Erythroblast (primary cell): Measurements from ENCODE around the gene SERAC1.

Source experiments
- GATA1 ChIP-seq: IDR thresholded peaks from 2 replicates; pipeline ENCODE4 v1.6.1; 2011; ENCODE audit warnings: low read depth, mild to moderate bottlenecking, control low read depth, low read length, moderate library complexity
- POLR2A ChIP-seq: IDR thresholded peaks from 2 replicates; pipeline ENCODE4 v1.6.1; 2011; ENCODE audit warnings: mild to moderate bottlenecking, low read length

- TF ChIP-seq POLR2A (no peak), GATA1 (no peak)
Measured at GRCh38 chr6:158174024-158174423, 6.0 kb upstream of the SERAC1 start.
